SK-N-SH (cell line): Measurements from ENCODE around the gene ITGB6. TPM values are rescaled to one million over a fixed set of nuclear protein-coding genes. Genes with fewer than 3 reads are reported as not detected.

Experiments
- CTCF ChIA-PET: fragments of 300-600, 350-600 bp; formaldehyde crosslinking; extraction: SDS; loops from one replicate; lab custom pipeline; 2021; lab: Yijun Ruan, JAX
- POLR2A ChIA-PET: fragments of 350-600 bp; sonication (Branson Sonifier 250); formaldehyde crosslinking; extraction: SDS; loops from one replicate; lab custom pipeline; 2020; ENCODE audit warnings: antibody characterized with exemption, inconsistent platforms; lab: Yijun Ruan, JAX
- DNase-seq: peaks from one replicate; pipeline ENCODE4 v3.0.0; 2012
- H2AFZ ChIP-seq: fragments of 200-600 bp; sonication (generic); 2 replicates; pipeline ENCODE4 v1.8.1; 2016; ENCODE audit warnings: antibody characterized with exemption, mild to moderate bottlenecking, low read depth
- H3F3A ChIP-seq: fragments of 200-600 bp; sonication (generic); replicated peaks from 2 replicates; pipeline ENCODE3; 2016; ENCODE audit warnings: antibody characterized with exemption, mild to moderate bottlenecking; ENCODE audit not compliant: insufficient read depth
- H3K27ac ChIP-seq, 2 experiments: fragments of 200-500 bp in 1 of 2; fragments of 200-600 bp in 1 of 2; sonication (Bioruptor generic) in 1 of 2; sonication (generic), shearing (Covaris generic) in 1 of 2; 2 replicates each; pipeline versions ENCODE4 v1.5.1 to v1.6.1; 2014 to 2016; ENCODE audit warnings: low read depth in 2 of 2, inconsistent platforms in 1 of 2, low read length in 1 of 2, mild to moderate bottlenecking in 1 of 2, mixed read lengths in 1 of 2
- H3K27me3 ChIP-seq: fragments of 200-600 bp; sonication (generic), shearing (Covaris generic); 2 replicates; pipeline ENCODE4 v1.6.1; 2016; ENCODE audit warnings: mixed run types; ENCODE audit not compliant: insufficient read depth
- H3K36me3 ChIP-seq, 2 experiments: fragments of 200-500 bp in 1 of 2; fragments of 200-600 bp in 1 of 2; sonication (Bioruptor generic) in 1 of 2; sonication (generic) in 1 of 2; replicated peaks in 1 of 2; 2 replicates each; pipeline versions ENCODE3 to v1.5.1; 2014 to 2016; ENCODE audit warnings: low read length in 1 of 2, mild to moderate bottlenecking in 1 of 2; ENCODE audit not compliant: insufficient read depth in 2 of 2, control insufficient read depth in 1 of 2
- H3K4me1 ChIP-seq, 2 experiments: fragments of 200-500 bp in 1 of 2; fragments of 200-600 bp in 1 of 2; sonication (Bioruptor generic) in 1 of 2; sonication (generic), shearing (Covaris generic) in 1 of 2; 2 replicates each; pipeline versions ENCODE4 v1.5.1 to v1.6.1; 2014 to 2016; ENCODE audit warnings: low read depth in 1 of 2, low read length in 1 of 2, mixed run types in 1 of 2; ENCODE audit not compliant: insufficient read depth in 2 of 2, control insufficient read depth in 1 of 2
- H3K4me2 ChIP-seq: fragments of 200-600 bp; sonication (generic), shearing (Covaris generic); 2 replicates; pipeline ENCODE4 v1.6.1; 2017; ENCODE audit warnings: mixed run types
- H3K4me3 ChIP-seq, 2 experiments: fragments of 200-500 bp in 1 of 2; fragments of 200-600 bp in 1 of 2; sonication (Bioruptor generic) in 1 of 2; sonication (generic), shearing (Covaris generic) in 1 of 2; 2 replicates each; pipeline versions ENCODE4 v1.5.1 to v1.8.1; 2014 to 2016; ENCODE audit warnings: low read depth in 2 of 2, inconsistent platforms in 1 of 2, low read length in 1 of 2, mild to moderate bottlenecking in 1 of 2, mixed read lengths in 1 of 2, moderate library complexity in 1 of 2
- H3K79me2 ChIP-seq: fragments of 200-600 bp; sonication (generic); 2 replicates; pipeline ENCODE4 v1.8.1; 2017; ENCODE audit warnings: mild to moderate bottlenecking; ENCODE audit not compliant: insufficient read depth
- H3K9ac ChIP-seq: fragments of 200-600 bp; sonication (generic); 2 replicates; pipeline ENCODE4 v1.6.1; 2017; ENCODE audit warnings: mixed run types
- H3K9me2 ChIP-seq: fragments of 200-600 bp; sonication (generic); 2 replicates; pipeline ENCODE4 v1.6.1; 2017; ENCODE audit warnings: mixed run types
- H3K9me3 ChIP-seq: fragments of 200-600 bp; sonication (generic); 2 replicates; pipeline ENCODE4 v1.6.1; 2017; ENCODE audit warnings: mixed run types, mild to moderate bottlenecking, moderate library complexity
- H4K20me1 ChIP-seq: fragments of 200-600 bp; sonication (generic); 2 replicates; pipeline ENCODE4 v1.6.1; 2017; ENCODE audit warnings: mild to moderate bottlenecking, mixed run types; ENCODE audit not compliant: insufficient read depth
- CHD2 ChIP-seq: fragments of 150-350 bp; IDR thresholded peaks from 2 replicates; pipeline ENCODE4 v1.6.1; 2018; ENCODE audit warnings: low read length; ENCODE audit not compliant: partially characterized antibody
- ELF1 ChIP-seq: IDR thresholded peaks from 2 replicates; pipeline ENCODE4 v1.4.0; 2012
- EP300 ChIP-seq, 2 experiments: IDR thresholded peaks; 2 replicates each; pipeline versions ENCODE4 v1.4.0 to v1.6.1; 2012; ENCODE audit warnings: borderline replicate concordance in 1 of 2, low read depth in 1 of 2, low read length in 1 of 2
- EZH2phosphoT487 ChIP-seq: fragments of 200-600 bp; sonication (generic); IDR thresholded peaks from 2 replicates; pipeline ENCODE4 v1.6.1; 2017; ENCODE audit warnings: low read depth, mixed run types, mild to moderate bottlenecking, antibody characterized with exemption, moderate library complexity, borderline replicate concordance
- FOSL2 ChIP-seq: IDR thresholded peaks from 2 replicates; pipeline ENCODE4 v1.4.0; 2012; ENCODE audit warnings: low read depth, mild to moderate bottlenecking, moderate library complexity, borderline replicate concordance
- FOXJ3 ChIP-seq: sonication (generic); formaldehyde crosslinking; IDR thresholded peaks from 2 replicates; pipeline ENCODE4 v1.5.1; 2020; ENCODE audit warnings: mild to moderate bottlenecking, missing genetic modification reagents
- FOXM1 ChIP-seq: IDR thresholded peaks from 2 replicates; pipeline ENCODE4 v1.4.0; 2012; ENCODE audit warnings: low read depth, mild to moderate bottlenecking
- GABPA ChIP-seq: IDR thresholded peaks from 2 replicates; pipeline ENCODE4 v1.4.0; 2012; ENCODE audit warnings: low read depth, mild to moderate bottlenecking
- GATA2 ChIP-seq: sonication (generic); formaldehyde crosslinking; IDR thresholded peaks from 2 replicates; pipeline ENCODE4 v1.5.0; 2020; ENCODE audit warnings: mild to moderate bottlenecking, missing genetic modification reagents
- JUND ChIP-seq: IDR thresholded peaks from 2 replicates; pipeline ENCODE4 v1.4.0; 2012
- MEF2A ChIP-seq: IDR thresholded peaks from 2 replicates; pipeline ENCODE4 v1.4.0; 2012; ENCODE audit warnings: low read depth, borderline replicate concordance
- MXI1 ChIP-seq: IDR thresholded peaks from 2 replicates; pipeline ENCODE4 v1.6.1; 2012; ENCODE audit warnings: mild to moderate bottlenecking, low read depth, low read length, improper control_type of control experiment
- NFIC ChIP-seq: IDR thresholded peaks from 2 replicates; pipeline ENCODE4 v1.4.0; 2012; ENCODE audit warnings: borderline replicate concordance
- RAD21 ChIP-seq: IDR thresholded peaks from 2 replicates; pipeline ENCODE4 v1.6.1; 2012; ENCODE audit warnings: mild to moderate bottlenecking, low read length
- SIN3A ChIP-seq: IDR thresholded peaks from 2 replicates; pipeline ENCODE4 v1.6.1; 2012; ENCODE audit warnings: low read depth, mild to moderate bottlenecking, low read length, moderate library complexity, borderline replicate concordance
- TAF1 ChIP-seq: IDR thresholded peaks from 2 replicates; pipeline ENCODE4 v1.6.1; 2012; ENCODE audit warnings: low read depth, mild to moderate bottlenecking, low read length, moderate library complexity, borderline replicate concordance
- TEAD4 ChIP-seq: IDR thresholded peaks from 2 replicates; pipeline ENCODE4 v1.4.0; 2012; ENCODE audit warnings: mild to moderate bottlenecking, borderline replicate concordance; ENCODE audit not compliant: insufficient read depth
- YY1 ChIP-seq: IDR thresholded peaks from 2 replicates; pipeline ENCODE4 v1.4.0; 2012; ENCODE audit warnings: low read depth, mild to moderate bottlenecking
- WGBS: methylation state at CpG from one replicate; pipeline ENCODE4 v1.1.6; 2017; ENCODE audit warnings: low lambda C conversion rate; 5-methylcytosine and 5-hydroxymethylcytosine counted together
- polyA plus RNA-seq, 3 experiments: library from polyadenylated mRNA; depleted of rRNA; stranded (reverse); fragments of >200 nt; gene quantifications; 2 replicates each; pipeline ENCODE4 v1.2.3, GENCODE V29; 2012
- TF ChIP-seq, protein P1 (sequence below): fragments of 150-350 bp; IDR thresholded peaks from 2 replicates; pipeline ENCODE4 v1.6.1; 2016; ENCODE audit warnings: mild to moderate bottlenecking, low read depth, low read length
- TF ChIP-seq, protein P2 (sequence below): IDR thresholded peaks from 2 replicates; pipeline ENCODE4 v1.4.0; 2012; ENCODE audit warnings: low read depth, borderline replicate concordance
- TF ChIP-seq, protein P3 (sequence below): fragments of 150-350 bp; IDR thresholded peaks from 2 replicates; pipeline ENCODE4 v1.6.1; 2017; ENCODE audit warnings: antibody characterized with exemption, low read length, low read depth, borderline replicate concordance
- TF ChIP-seq, protein P4 (sequence below): IDR thresholded peaks from 2 replicates; pipeline ENCODE4 v1.6.1; 2012; ENCODE audit warnings: mild to moderate bottlenecking, low read depth, low read length, moderate library complexity
- TF ChIP-seq, protein P5 (sequence below): IDR thresholded peaks from 2 replicates; pipeline ENCODE4; 2012

The ITGB6 gene
- polyA plus RNA-seq, 1 of the 3 experiments (the other 2 are of a cell fraction): 0.10 TPM

DNA sequence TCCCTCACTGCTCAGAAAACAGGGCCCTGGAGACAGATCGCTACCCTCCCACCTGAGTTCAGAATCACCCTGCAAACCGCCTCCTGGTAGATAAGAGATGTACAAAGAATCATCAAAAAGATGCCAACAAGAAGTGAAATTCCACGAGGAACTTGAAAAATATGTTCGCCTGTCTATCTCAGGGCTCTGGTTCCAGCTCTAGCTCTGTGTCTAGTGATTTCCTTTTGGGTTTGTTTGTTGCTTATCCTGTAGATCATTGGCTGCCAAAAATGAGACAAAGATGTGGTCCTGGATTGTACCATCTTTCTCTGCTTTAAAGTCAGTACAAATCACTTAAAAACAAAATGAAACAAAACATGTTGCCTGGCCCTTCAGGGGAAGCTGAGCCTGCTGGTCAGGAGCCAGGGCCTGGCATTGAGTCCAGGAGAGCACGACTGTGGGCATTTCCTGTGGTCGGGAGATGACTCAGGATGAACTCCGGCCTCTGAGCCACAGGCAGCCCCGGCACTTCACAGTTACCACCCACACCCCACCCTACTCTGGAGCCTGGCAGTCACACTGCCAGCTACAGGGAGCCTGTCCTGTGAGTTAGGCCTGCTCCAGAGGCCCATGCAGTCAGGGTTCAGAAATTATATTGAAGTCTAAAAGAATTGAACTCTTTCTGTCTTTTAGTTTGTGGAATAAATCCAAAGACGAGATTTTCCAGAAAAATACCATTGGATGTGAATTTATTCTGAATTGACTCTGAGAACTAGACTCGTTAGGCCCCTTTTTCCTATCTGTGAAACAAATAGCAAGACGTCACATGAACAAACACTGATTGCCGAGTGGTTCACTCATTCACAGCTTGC, 8.0 kb upstream of the ITGB6 start:
- Histone ChIP-seq H3K4me1 (peaks cover 26 to 61% of the 10 kb centered on the region in 2 experiments), H3K9me3 (no peaks in the 10 kb centered on the region), H3F3A (peaks cover 62% of the 10 kb centered on the region), H3K36me3 (no peaks in the 10 kb centered on the region), H3K27me3 (no peaks in the 10 kb centered on the region), H3K4me2 (peak overlapping the region; percentile 70), H3K9ac (peak overlapping the region; percentile 73), H3K4me3 (peak overlapping the region in 1 of 2 experiments; percentile 48; a peak in 2 of 4 replicates), H3K79me2 (no peaks in the 10 kb centered on the region), H2AFZ (no peak overlapping the region), H3K27ac (peak overlapping the region; percentile 95 to 97), H3K9me2 (no peaks in the 10 kb centered on the region), H4K20me1 (no peaks in the 10 kb centered on the region)
- peak; percentile 66 for DNase-seq
- WGBS: 21% methylated on average over 10 of the region's 12 CpGs
- CTCF ChIA-PET: interaction anchor here (1.1 to 3.3 kb wide), 3 partner anchors 18 to 98 kb away, joined by 3 to 16 read pairs (median 10); no protein-coding TSS in a partner anchor
- POLR2A ChIA-PET: no interaction called here
- TF ChIP-seq, protein P1, sequence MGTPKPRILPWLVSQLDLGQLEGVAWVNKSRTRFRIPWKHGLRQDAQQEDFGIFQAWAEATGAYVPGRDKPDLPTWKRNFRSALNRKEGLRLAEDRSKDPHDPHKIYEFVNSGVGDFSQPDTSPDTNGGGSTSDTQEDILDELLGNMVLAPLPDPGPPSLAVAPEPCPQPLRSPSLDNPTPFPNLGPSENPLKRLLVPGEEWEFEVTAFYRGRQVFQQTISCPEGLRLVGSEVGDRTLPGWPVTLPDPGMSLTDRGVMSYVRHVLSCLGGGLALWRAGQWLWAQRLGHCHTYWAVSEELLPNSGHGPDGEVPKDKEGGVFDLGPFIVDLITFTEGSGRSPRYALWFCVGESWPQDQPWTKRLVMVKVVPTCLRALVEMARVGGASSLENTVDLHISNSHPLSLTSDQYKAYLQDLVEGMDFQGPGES: no peak
- TF ChIP-seq MXI1 (no peak), FOXJ3 (CRISPR knock-in tag) (no peak), YY1 (no peak), GATA2 (CRISPR knock-in tag) (peak; percentile 80), RAD21 (no peak), NFIC (peak; percentile 100), TAF1 (peak; percentile 64; the same call in 1 of the 2 replicates), JUND (peak; percentile 95), CHD2 (peak; percentile 48), FOXM1 (peak; percentile 93), ELF1 (0 out of 2 replicates have a peak, but pooled peaks have one; percentile 39), MEF2A (peak; percentile 78; the same call in 1 of the 2 replicates), EP300 (IDR thresholded peaks at IDR 0.05; ENCODE audit: borderline replicate concordance in 1 of 2, low read depth in 1 of 2, low read length in 1 of 2) (peak; percentile 85 to 99), TEAD4 (peak; percentile 98), FOSL2 (peak; percentile 95), EZH2phosphoT487 (no peak), SIN3A (peak; percentile 85; the same call in 1 of the 2 replicates), GABPA (no peak; the same call in none of the 2 replicates)
- TF ChIP-seq, protein P2, sequence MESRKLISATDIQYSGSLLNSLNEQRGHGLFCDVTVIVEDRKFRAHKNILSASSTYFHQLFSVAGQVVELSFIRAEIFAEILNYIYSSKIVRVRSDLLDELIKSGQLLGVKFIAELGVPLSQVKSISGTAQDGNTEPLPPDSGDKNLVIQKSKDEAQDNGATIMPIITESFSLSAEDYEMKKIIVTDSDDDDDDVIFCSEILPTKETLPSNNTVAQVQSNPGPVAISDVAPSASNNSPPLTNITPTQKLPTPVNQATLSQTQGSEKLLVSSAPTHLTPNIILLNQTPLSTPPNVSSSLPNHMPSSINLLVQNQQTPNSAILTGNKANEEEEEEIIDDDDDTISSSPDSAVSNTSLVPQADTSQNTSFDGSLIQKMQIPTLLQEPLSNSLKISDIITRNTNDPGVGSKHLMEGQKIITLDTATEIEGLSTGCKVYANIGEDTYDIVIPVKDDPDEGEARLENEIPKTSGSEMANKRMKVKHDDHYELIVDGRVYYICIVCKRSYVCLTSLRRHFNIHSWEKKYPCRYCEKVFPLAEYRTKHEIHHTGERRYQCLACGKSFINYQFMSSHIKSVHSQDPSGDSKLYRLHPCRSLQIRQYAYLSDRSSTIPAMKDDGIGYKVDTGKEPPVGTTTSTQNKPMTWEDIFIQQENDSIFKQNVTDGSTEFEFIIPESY: peak; percentile 89
- TF ChIP-seq, protein P3, sequence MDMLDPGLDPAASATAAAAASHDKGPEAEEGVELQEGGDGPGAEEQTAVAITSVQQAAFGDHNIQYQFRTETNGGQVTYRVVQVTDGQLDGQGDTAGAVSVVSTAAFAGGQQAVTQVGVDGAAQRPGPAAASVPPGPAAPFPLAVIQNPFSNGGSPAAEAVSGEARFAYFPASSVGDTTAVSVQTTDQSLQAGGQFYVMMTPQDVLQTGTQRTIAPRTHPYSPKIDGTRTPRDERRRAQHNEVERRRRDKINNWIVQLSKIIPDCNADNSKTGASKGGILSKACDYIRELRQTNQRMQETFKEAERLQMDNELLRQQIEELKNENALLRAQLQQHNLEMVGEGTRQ: no peak
- TF ChIP-seq, protein P4, sequence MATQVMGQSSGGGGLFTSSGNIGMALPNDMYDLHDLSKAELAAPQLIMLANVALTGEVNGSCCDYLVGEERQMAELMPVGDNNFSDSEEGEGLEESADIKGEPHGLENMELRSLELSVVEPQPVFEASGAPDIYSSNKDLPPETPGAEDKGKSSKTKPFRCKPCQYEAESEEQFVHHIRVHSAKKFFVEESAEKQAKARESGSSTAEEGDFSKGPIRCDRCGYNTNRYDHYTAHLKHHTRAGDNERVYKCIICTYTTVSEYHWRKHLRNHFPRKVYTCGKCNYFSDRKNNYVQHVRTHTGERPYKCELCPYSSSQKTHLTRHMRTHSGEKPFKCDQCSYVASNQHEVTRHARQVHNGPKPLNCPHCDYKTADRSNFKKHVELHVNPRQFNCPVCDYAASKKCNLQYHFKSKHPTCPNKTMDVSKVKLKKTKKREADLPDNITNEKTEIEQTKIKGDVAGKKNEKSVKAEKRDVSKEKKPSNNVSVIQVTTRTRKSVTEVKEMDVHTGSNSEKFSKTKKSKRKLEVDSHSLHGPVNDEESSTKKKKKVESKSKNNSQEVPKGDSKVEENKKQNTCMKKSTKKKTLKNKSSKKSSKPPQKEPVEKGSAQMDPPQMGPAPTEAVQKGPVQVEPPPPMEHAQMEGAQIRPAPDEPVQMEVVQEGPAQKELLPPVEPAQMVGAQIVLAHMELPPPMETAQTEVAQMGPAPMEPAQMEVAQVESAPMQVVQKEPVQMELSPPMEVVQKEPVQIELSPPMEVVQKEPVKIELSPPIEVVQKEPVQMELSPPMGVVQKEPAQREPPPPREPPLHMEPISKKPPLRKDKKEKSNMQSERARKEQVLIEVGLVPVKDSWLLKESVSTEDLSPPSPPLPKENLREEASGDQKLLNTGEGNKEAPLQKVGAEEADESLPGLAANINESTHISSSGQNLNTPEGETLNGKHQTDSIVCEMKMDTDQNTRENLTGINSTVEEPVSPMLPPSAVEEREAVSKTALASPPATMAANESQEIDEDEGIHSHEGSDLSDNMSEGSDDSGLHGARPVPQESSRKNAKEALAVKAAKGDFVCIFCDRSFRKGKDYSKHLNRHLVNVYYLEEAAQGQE: peak; percentile 73
- TF ChIP-seq, protein P5, sequence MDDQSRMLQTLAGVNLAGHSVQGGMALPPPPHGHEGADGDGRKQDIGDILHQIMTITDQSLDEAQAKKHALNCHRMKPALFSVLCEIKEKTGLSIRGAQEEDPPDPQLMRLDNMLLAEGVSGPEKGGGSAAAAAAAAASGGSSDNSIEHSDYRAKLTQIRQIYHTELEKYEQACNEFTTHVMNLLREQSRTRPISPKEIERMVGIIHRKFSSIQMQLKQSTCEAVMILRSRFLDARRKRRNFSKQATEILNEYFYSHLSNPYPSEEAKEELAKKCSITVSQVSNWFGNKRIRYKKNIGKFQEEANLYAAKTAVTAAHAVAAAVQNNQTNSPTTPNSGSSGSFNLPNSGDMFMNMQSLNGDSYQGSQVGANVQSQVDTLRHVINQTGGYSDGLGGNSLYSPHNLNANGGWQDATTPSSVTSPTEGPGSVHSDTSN: peak; percentile 96
